ENCODE data around the gene GLDN. TPM values are rescaled to one million over a fixed set of nuclear protein-coding genes. Genes with fewer than 3 reads are reported as not detected.

GLDN gene
- polyA plus RNA-seq, 1 of the 3 experiments (the other 2 are of a cell fraction) = not detected

GRCh38 chr15:51323749-51324148 lies 17.7 kb upstream of the GLDN start:
- no peak overlapping the region for H3K4me2 ChIP-seq
- no peaks in the 10 kb centered on the region for H3F3A ChIP-seq (replicated peaks; ENCODE audit: insufficient read depth)
- H3K9ac ChIP-seq = no peak overlapping the region
- whole genome bisulfite sequencing (ENCODE audit: low lambda C conversion rate) = 47% methylated on average over 7 of the region's 7 CpGs
- no peaks in the 10 kb centered on the region for H3K79me2 ChIP-seq (ENCODE audit: insufficient read depth)
- TF ChIP-seq NFIC (IDR thresholded peaks at IDR 0.05; ENCODE audit: borderline replicate concordance) = no peak
- TF ChIP-seq YY1 (IDR thresholded peaks at IDR 0.05; ENCODE audit: low read depth) = no peak
- no peak for TF ChIP-seq RAD21 (IDR thresholded peaks at IDR 0.05; ENCODE audit: low read length)
- no peak for TF ChIP-seq EZH2phosphoT487 (IDR thresholded peaks at IDR 0.05; ENCODE audit: borderline replicate concordance, low read depth)
- TF ChIP-seq ZBTB33 (IDR thresholded peaks at IDR 0.05; ENCODE audit: borderline replicate concordance, low read depth) = no peak
- TF ChIP-seq MEF2A (IDR thresholded peaks at IDR 0.05; ENCODE audit: borderline replicate concordance, low read depth) = no peak
- no peak for TF ChIP-seq JUND (IDR thresholded peaks at IDR 0.05)
- TF ChIP-seq RXRA (IDR thresholded peaks at IDR 0.05; ENCODE audit: borderline replicate concordance, low read depth) = no peak
- no peak for TF ChIP-seq TAF1 (IDR thresholded peaks at IDR 0.05; ENCODE audit: borderline replicate concordance, low read depth, low read length)
- TF ChIP-seq USF2 (IDR thresholded peaks at IDR 0.05; ENCODE audit: borderline replicate concordance, low read depth, low read length) = no peak
- no peak for TF ChIP-seq MAX (IDR thresholded peaks at IDR 0.05; ENCODE audit: low read depth)
- TF ChIP-seq SIN3A (IDR thresholded peaks at IDR 0.05; ENCODE audit: borderline replicate concordance, low read depth, low read length) = no peak
- TF ChIP-seq IRF3 (IDR thresholded peaks at IDR 0.05; ENCODE audit: low read depth, low read length) = no peak
- TF ChIP-seq FOXJ3 (CRISPR knock-in tag; IDR thresholded peaks at IDR 0.05) = no peak
- TF ChIP-seq POLR2AphosphoS5 (IDR thresholded peaks at IDR 0.05; ENCODE audit: low read depth, low read length) = no peak
- no peak for TF ChIP-seq TEAD4 (IDR thresholded peaks at IDR 0.05; ENCODE audit: borderline replicate concordance, insufficient read depth)
- TF ChIP-seq EP300 (IDR thresholded peaks at IDR 0.05; ENCODE audit: borderline replicate concordance in 1 of 2, low read depth in 1 of 2, low read length in 1 of 2) = no peak
- H4K20me1 ChIP-seq (ENCODE audit: insufficient read depth) = no peaks in the 10 kb centered on the region
- no peak overlapping the region for H3K4me3 ChIP-seq (ENCODE audit: low read depth in 2 of 2, low read length in 1 of 2)
- H3K9me2 ChIP-seq = no peaks in the 10 kb centered on the region
- H3K27ac ChIP-seq (ENCODE audit: low read depth in 2 of 2, low read length in 1 of 2) = no peak overlapping the region
- H3K27me3 ChIP-seq (ENCODE audit: insufficient read depth) = no peaks in the 10 kb centered on the region
- H3K36me3 ChIP-seq (replicated peaks in 1 of 2; ENCODE audit: control insufficient read depth in 1 of 2, insufficient read depth in 2 of 2, low read length in 1 of 2) = no peaks in the 10 kb centered on the region
- no peak overlapping the region for H2AFZ ChIP-seq (ENCODE audit: low read depth)
- no peaks in the 10 kb centered on the region for H3K9me3 ChIP-seq
- no peaks in the 10 kb centered on the region for H3K4me1 ChIP-seq (ENCODE audit: control insufficient read depth in 1 of 2, insufficient read depth in 2 of 2, low read depth in 1 of 2, low read length in 1 of 2)
- ChIA-PET CTCF (interaction anchor here (1.0 kb wide), 1 partner anchor 79 kb away, joined by 3 read pairs; no protein-coding TSS in a partner anchor), POLR2A (no interaction called here)
- DNase-seq = no peak

Measured in SK-N-SH (cell line).